Upper lobe of left lung (tissue), 4 donors: ENCODE results near the gene CYP2U1.

Experiments used
- POLR2A ChIP-seq, 4 donors: fragments of 450-650 bp; IDR thresholded peaks; one replicate each; pipeline ENCODE4 v1.5.1; 2016 to 2017; ENCODE audit warnings: antibody characterized with exemption in 4 of 4, mild to moderate bottlenecking in 2 of 4
- TF ChIP-seq, protein P1 (sequence below), 6 experiments: fragments of 450-650 bp in 4 of 6; fragments of 200-600 bp in 2 of 6; sonication (generic) in 2 of 6; IDR thresholded peaks; one replicate each; pipeline ENCODE4 v1.5.1; 2016 to 2019; ENCODE audit warnings: antibody characterized with exemption in 6 of 6

DNA sequence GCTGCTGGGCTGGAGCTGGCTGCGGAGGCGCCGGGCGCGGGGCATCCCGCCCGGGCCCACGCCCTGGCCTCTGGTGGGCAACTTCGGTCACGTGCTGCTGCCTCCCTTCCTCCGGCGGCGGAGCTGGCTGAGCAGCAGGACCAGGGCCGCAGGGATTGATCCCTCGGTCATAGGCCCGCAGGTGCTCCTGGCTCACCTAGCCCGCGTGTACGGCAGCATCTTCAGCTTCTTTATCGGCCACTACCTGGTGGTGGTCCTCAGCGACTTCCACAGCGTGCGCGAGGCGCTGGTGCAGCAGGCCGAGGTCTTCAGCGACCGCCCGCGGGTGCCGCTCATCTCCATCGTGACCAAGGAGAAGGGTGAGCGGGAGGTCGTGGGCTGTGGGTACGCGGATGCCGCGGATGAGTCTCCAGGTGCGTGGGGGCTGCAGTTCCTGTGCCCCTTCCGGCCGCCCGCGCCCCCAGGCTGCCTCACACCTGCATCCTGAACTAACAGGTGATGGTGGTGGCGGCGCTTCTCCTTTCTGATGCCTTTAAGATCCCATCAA lies 499 bp downstream of the CYP2U1 start:
- TF ChIP-seq, protein P1, sequence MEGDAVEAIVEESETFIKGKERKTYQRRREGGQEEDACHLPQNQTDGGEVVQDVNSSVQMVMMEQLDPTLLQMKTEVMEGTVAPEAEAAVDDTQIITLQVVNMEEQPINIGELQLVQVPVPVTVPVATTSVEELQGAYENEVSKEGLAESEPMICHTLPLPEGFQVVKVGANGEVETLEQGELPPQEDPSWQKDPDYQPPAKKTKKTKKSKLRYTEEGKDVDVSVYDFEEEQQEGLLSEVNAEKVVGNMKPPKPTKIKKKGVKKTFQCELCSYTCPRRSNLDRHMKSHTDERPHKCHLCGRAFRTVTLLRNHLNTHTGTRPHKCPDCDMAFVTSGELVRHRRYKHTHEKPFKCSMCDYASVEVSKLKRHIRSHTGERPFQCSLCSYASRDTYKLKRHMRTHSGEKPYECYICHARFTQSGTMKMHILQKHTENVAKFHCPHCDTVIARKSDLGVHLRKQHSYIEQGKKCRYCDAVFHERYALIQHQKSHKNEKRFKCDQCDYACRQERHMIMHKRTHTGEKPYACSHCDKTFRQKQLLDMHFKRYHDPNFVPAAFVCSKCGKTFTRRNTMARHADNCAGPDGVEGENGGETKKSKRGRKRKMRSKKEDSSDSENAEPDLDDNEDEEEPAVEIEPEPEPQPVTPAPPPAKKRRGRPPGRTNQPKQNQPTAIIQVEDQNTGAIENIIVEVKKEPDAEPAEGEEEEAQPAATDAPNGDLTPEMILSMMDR (IDR thresholded peaks at IDR 0.05) = peak in 1 of 6 experiments; percentile 2
- TF ChIP-seq POLR2A (IDR thresholded peaks at IDR 0.05) = no peak
